ENCODE measurements around the gene IL17RC.

Gene IL17RC

DNA sequence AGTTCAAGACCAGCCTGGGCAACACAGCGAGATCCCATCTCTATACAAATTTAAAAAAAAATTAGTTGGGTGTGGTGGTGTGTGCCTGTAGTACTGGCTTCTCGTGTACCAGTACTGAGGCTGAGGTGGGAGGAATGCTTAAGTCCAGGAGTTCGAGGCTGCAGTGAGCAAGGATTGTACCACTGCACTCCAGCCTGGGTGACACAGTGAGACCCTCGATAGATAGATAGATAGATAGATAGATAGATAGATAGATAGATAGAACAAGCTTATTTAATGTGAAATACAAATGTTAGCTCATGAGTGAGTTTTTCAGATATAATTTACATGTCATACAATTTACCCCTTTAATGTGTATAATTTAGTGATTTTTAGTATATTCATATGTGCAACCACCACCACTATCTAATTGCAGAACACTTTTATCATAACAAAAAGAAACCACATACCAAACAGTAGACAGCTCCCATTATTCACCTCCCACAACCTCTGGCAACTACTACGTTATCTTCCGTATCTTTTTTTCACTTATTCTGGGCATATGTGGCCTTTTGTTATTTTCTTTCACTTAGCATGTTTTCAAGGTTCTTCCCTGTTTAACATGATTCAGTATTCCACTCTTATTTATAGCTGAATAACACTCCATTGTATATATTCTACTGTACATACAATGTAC is 48.4 kb downstream of the IL17RC start:
- no peak for DNase-seq (ENCODE audit: extremely low read depth, low read depth)
- TF ChIP-seq, protein P1, sequence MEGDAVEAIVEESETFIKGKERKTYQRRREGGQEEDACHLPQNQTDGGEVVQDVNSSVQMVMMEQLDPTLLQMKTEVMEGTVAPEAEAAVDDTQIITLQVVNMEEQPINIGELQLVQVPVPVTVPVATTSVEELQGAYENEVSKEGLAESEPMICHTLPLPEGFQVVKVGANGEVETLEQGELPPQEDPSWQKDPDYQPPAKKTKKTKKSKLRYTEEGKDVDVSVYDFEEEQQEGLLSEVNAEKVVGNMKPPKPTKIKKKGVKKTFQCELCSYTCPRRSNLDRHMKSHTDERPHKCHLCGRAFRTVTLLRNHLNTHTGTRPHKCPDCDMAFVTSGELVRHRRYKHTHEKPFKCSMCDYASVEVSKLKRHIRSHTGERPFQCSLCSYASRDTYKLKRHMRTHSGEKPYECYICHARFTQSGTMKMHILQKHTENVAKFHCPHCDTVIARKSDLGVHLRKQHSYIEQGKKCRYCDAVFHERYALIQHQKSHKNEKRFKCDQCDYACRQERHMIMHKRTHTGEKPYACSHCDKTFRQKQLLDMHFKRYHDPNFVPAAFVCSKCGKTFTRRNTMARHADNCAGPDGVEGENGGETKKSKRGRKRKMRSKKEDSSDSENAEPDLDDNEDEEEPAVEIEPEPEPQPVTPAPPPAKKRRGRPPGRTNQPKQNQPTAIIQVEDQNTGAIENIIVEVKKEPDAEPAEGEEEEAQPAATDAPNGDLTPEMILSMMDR (IDR thresholded peaks at IDR 0.05; ENCODE audit: low read depth, low read length), result no peak

DNA sequence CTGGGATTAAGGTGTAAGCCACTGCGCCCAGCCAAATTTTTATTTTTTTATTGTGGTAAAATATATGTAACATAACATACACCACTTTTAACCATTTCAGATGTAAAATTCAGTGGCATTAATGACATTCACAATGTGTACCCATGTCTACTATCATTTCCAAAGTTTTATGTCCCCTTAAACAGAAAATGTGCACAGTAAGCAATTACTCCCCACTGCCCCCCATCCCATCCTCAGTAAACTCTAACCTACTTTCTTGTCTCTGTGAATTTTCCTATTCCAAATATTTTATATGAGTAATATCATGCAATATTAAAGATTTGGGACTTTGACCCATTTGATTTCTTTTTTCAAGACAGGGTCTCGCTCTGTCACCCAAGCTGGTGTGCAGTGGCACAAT is 49.9 kb downstream of the IL17RC start:
- TF ChIP-seq, protein P1 (IDR thresholded peaks at IDR 0.05; ENCODE audit: low read depth, low read length), result no peak
- no peak for DNase-seq (ENCODE audit: extremely low read depth, low read depth)

DNA sequence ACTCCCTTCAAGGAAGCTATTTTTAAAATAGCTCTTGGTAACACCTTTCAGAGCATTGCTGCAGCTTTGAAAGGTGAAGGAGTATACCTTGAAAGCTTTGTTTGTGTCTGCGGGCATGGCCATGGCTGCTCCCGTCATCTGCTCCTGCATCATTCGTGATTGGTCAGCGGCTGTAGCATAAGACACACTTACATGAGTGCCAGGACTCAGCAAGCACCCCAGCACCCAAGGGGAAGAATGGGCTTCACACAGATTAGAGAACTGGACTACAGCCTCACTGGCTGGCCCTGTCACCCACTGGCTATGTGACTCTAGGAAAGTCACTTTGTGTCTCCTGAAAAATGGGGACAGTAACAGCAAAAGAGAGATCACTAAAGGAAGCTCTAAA is 52.7 kb downstream of the IL17RC start:
- DNase-seq (ENCODE audit: extremely low read depth, low read depth), result no peak
- TF ChIP-seq, protein P1 (IDR thresholded peaks at IDR 0.05; ENCODE audit: low read depth, low read length), result no peak

DNA sequence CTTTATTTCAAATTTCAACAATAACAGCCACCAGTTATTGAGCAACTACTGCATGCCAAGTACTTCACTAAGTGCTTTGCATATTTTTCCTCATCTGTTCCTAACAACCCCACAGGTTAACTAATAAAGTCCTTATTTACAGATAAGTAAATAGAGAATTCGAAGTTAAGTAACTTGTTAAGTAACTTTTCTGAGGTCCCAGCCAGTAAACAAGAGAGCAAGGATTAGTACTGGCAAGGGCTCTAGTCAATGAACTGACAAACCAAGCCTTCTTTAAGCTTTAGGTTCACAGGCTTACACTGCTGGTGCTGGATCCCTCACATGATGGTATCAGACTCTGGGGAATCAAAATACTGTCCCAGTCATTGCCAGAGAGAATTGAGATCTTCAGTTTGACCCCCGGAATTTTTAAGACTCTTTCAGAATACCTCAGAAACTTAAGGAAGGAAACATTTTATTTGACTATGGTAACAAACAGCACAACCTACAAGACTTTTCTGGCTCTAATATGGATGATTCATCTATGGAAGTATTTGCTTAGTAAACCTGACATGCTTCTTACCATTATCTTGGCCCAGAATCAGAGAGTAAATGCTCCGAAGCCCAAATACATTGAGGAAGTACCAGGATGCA is 53.2 kb downstream of the IL17RC start:
- DNase-seq (ENCODE audit: extremely low read depth, low read depth), result no peak
- TF ChIP-seq, protein P1 (IDR thresholded peaks at IDR 0.05; ENCODE audit: low read depth, low read length), result no peak

DNA sequence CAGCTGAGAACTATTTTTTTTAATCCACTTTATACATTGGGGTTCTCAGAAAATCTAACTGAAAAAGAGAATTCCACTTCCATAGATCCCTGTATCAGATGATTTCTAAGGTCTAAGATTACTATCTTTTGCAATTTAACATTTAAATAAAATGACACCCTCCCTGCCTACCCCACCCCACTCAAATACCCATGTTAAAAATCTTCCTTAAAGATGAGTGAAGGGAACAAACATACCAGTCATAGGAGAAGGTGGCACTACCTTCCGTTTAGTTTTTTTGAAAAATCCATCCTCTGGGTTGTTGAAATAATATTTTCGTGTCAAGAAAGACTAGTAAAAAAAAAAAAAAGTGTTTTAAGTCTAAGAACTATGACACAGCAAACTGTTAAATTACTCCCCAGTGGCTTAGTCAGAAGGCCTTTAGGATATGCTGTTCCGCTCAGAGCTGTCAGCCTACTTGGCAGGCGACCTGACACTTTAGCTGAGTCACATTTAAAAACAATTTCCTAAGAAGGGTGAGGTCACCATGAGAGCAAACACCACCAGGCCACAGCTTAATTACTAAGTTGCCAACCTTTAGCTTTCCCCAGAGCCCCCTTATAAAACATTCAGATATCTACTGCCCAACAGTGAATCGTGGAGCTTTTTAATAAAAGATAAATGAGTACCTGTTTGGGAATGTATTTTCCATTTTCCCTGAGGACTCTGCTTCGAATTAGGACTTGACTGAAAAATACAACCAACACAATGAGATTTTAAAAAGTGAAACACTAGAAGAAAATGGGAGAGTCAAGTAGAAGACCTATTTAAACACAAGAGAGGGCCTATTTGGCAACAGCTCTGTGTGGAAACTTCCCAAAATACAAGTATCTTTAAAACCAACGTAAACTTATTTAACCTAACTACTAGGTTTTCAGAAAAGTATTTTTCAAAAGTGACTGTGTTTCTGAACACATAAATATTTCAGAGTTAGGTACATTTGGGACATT is 60.1 kb downstream of the IL17RC start:
- TF ChIP-seq, protein P1 (IDR thresholded peaks at IDR 0.05; ENCODE audit: low read depth, low read length), result no peak
- peak; percentile 94 for DNase-seq (ENCODE audit: extremely low read depth, low read depth)

DNA sequence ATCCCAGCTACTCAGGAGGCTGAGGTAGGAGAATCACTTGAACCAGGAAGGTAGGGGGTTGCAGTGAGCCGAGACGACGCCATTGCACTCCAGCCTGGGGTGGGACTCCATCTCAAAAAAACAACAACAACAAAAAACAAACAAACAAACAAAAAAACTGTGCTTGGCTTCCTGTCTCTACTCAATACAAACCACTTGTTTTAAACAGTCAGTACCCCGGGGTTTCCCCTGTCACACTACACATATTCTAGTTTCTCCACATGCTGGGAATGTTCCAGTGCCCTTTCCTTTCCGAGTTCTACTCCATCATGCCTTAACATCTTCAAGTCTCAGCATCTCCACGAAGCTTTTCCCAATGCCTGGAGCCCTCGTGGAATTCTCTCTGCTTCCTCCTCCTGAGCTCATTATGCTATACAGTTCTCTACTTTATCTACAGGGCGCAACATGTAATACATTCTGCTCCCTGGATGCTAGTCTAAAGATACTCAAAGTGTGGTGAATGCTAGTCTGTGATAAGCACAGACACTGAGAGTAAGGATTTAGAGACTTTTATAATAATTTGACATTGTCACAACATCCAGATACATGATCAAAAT is 61.9 kb downstream of the IL17RC start:
- no peak for DNase-seq (ENCODE audit: extremely low read depth, low read depth)
- TF ChIP-seq, protein P1 (IDR thresholded peaks at IDR 0.05; ENCODE audit: low read depth, low read length), result no peak

Measured in AG09319 (cell line).